PFSK-1 (cell line): ENCODE data around the gene SLC22A12.

Experiments used
- FOXP2 ChIP-seq: optimal IDR thresholded peaks from 2 replicates; pipeline ENCODE3; 2011; ENCODE audit warnings: borderline replicate concordance, control low read depth, inconsistent platforms; ENCODE audit not compliant: insufficient read depth; ENCODE audit errors: extremely low read length, extremely low read depth
- POLR2AphosphoS5 ChIP-seq: IDR thresholded peaks from 2 replicates; pipeline ENCODE4 v1.6.1; 2012; ENCODE audit warnings: low read depth, mild to moderate bottlenecking, control low read depth, low read length, moderate library complexity
- REST ChIP-seq, 2 experiments: IDR thresholded peaks; 2 replicates each; pipeline versions ENCODE4 v1.6.1 to v1.8.0; 2011 to 2012; ENCODE audit warnings: low read depth in 2 of 2, low read length in 2 of 2, control low read depth in 1 of 2, inconsistent platforms in 1 of 2, mild to moderate bottlenecking in 1 of 2, moderate library complexity in 1 of 2; ENCODE audit not compliant: insufficient read depth in 1 of 2
- SIN3A ChIP-seq: IDR thresholded peaks from 2 replicates; pipeline ENCODE4 v1.6.1; 2012; ENCODE audit warnings: mild to moderate bottlenecking, low read length, moderate library complexity, borderline replicate concordance; ENCODE audit not compliant: insufficient read depth
- TAF1 ChIP-seq: IDR thresholded peaks from 2 replicates; pipeline ENCODE4 v1.6.1; 2012; ENCODE audit warnings: low read length, control low read depth, borderline replicate concordance; ENCODE audit not compliant: insufficient read depth

The SLC22A12 gene

GRCh38 chr11:64602466-64603070, 11.5 kb downstream of the SLC22A12 start:
- no peak for TF ChIP-seq FOXP2
- TF ChIP-seq TAF1: no peak
- no peak for TF ChIP-seq POLR2AphosphoS5
- no peak for TF ChIP-seq REST (IDR thresholded peaks at IDR 0.05; ENCODE audit: insufficient read depth in 1 of 2, low read depth in 2 of 2, low read length in 2 of 2)
- TF ChIP-seq SIN3A: no peak

GRCh38 chr11:64603411-64604110, 12.5 kb downstream of the SLC22A12 start:
- TF ChIP-seq REST (IDR thresholded peaks at IDR 0.05; ENCODE audit: insufficient read depth in 1 of 2, low read depth in 2 of 2, low read length in 2 of 2) (no peak), TAF1 (no peak), FOXP2 (no peak), POLR2AphosphoS5 (no peak), SIN3A (no peak)

GRCh38 chr11:64604458-64605243, 13.6 kb downstream of the SLC22A12 start:
- no peak for TF ChIP-seq TAF1
- no peak for TF ChIP-seq FOXP2
- TF ChIP-seq POLR2AphosphoS5: no peak
- TF ChIP-seq REST (IDR thresholded peaks at IDR 0.05; ENCODE audit: insufficient read depth in 1 of 2, low read depth in 2 of 2, low read length in 2 of 2): no peak
- TF ChIP-seq SIN3A: no peak

GRCh38 chr11:64605244-64605560, 14.2 kb downstream of the SLC22A12 start:
- TF ChIP-seq POLR2AphosphoS5 (no peak), FOXP2 (no peak), REST (IDR thresholded peaks at IDR 0.05; ENCODE audit: insufficient read depth in 1 of 2, low read depth in 2 of 2, low read length in 2 of 2) (no peak), SIN3A (no peak)
